GM21737 (cell line): ENCODE measurements around the gene GOSR1.
"Not testable (repeated sequence)": the region's sequence is repeated elsewhere in the genome, so short reads cannot be mapped to it uniquely, and the experiment has no call there.

Experiments
- ATAC-seq: cut with Tn5 transposase; IDR thresholded peaks from one replicate; pipeline ENCODE4 v1.9.1; 2021; ENCODE audit warnings: mild to moderate bottlenecking, moderate library complexity; ENCODE audit not compliant: unreplicated experiment

The GOSR1 gene

DNA sequence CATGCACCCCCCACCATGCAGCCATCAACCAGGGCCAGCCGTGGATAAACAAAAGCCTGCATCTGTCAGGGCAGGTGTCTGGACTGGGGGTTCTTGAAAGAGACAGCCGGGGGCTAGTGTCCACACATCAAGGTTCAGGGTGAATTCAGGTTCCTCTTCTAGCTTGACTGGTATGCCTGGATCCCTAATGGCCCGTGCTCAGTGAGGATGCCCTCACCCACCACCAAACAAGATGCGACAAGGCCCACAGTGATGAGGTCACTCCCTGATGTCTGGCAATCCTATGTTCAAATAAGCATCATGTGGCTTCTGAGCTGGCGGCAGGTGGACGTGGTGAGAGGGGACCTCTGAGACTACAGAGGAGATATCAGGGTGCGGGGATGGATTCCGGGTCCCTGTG is 64.6 kb downstream of the GOSR1 start:
- ATAC-seq: no peak

DNA sequence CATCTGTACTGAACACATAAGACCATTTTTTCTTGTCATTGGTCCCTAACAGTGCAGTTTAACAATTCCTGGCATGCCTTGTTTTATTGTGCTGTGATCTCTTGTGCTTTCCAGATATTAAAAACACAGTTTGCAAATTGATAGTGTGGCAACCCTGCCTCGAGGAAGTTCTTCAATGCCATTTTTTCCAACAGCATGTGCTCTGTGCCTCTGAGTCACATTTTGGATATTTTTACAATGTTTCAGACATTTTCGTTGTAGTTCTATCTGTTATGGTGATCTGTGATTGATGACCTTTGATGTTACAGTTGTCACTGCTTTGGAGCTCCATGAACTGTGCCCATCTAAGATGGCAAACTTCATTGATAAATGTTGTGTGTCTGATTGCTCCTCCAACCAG is 66.2 kb downstream of the GOSR1 start:
- no peak for ATAC-seq

DNA sequence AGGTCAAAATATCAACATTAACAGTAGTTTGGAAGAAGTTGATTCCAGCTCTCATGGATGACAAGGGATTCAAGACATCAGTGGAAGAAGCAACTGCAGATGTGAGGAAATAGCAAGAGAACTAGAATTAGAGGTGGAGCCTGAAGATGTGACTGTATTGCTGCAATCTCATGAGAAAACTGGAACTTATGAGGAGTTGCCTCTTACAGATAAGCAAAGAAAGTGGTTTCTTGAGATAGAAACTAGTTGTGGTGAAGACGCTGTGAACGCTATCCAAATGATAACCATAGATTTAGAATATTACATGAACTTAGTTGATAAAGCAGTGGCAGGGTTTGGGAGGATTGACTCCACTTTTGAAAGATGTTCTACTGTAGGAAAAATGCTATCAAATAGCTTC is 67.8 kb downstream of the GOSR1 start:
- no peak for ATAC-seq

DNA sequence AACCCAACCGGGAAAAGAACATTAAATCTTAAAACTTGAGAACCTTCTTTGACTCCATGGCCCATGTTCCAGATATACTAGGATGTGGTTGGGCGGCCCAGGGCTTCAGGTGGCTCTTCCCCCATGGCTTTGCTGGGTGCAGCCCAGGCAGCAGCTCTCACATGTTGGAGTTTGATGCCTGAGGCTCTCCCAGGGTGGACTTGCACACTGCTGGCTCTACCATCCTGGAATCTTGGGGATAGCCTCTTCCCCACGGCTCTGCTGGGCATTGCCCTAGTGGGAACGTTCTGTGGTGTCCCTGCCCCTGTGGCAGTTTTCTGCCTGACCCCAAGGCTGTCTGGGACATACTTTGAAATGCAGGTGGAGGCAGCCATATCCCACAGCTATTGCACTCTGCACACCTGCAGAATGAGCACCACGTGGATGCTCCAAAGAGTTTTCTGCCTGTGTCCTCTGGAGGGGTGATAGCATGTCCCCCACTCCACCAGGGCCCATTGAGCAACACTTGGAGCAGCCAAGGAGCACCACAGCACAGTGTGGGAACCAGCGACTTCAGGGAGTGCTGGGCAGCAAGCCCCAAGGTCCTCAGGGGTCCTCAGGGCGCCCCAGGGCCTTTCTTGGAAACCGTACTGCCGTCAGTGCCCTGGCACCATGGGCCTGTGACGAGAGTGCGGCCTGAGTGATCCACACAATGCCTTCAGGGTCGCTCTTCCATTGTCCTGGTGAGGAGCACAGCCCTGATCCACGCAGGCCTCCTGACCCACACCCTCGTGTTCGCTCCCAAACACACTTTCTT is 70.8 kb downstream of the GOSR1 start:
- no peak for ATAC-seq

DNA sequence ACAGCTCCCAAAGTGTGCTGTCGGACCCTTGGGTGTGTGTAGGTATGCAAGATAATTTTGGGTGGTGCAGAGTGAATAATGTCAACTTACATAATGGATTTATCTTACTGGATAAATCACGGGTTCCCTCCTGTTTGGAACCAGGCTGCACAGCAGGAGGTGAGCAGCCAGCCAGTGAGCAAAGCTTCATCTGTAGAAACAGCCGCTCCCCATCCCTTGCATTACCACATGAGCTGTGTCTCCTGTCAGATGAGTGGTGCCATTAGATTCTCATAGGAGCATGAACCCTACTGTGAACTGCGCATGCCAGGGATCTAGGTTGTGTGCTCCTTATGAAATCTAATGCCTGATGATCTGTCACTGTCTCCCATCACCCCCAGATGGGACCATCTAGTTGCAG is 72.0 kb downstream of the GOSR1 start:
- ATAC-seq: not testable (repeated sequence)

DNA sequence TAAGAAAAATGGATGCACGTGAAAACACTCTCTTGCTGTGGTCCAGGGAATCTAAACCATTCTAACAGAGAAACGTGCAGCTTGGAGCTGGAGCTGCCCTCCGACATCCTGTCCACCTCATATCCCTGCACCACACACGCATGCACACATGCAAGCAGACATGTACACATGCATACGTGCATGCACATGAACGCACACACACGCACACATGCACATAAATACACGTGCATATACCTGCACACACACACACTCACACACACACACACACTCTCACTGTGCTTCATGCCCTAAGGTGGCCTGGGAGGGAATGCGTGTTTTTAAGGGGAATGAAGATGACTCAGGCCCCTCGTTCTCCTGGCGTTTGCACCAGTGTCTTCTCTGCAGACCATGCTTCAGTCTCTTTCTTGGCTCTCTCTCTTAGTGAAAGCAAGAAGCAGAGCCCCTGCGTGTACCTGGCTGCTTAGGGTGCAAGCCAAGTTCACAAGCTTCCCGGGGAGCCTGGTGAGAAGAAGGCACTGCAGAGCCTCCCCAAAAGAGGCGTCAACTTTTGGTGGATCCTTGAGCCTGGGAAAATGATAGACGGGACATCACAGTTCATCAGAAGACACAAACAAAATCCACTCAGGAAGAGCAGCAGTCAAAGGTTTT is 72.8 kb downstream of the GOSR1 start:
- no peak for ATAC-seq

DNA sequence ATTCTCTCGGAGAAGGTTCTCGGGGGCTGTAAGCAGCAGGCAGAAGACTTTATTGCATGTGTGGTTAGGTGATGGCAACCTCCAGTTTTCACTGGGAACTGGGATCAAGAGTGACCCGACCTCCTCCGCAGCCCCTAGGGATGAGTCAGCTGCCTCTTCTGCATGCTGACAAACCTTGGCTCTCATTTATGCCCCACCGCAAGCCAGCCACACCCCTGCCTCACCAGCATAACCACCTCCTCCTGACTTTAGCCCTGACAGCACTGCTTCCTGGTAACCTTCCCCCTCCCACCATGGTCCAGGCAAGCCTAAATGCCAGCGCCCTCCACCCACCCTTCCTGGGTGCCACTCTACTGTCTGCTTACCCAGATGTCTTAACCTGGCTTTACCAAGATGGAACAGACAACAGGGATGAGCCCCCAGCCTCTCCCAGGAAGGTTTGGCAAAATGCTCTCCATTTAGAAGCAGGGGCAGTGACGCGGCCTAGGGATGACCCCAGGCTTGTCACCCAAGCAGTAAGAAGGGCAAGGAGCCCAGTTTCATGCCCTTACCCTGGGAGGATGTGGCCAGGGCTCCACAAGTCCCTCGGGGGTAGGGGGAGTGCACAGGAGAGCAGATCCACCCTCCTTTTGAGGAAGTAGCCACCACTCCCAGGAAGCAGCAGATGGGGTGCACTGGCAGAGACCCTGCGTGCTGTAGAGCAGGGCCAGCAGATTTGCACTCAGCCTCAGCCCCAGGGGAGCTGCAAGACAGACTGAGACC is 73.5 kb downstream of the GOSR1 start:
- ATAC-seq: no peak

DNA sequence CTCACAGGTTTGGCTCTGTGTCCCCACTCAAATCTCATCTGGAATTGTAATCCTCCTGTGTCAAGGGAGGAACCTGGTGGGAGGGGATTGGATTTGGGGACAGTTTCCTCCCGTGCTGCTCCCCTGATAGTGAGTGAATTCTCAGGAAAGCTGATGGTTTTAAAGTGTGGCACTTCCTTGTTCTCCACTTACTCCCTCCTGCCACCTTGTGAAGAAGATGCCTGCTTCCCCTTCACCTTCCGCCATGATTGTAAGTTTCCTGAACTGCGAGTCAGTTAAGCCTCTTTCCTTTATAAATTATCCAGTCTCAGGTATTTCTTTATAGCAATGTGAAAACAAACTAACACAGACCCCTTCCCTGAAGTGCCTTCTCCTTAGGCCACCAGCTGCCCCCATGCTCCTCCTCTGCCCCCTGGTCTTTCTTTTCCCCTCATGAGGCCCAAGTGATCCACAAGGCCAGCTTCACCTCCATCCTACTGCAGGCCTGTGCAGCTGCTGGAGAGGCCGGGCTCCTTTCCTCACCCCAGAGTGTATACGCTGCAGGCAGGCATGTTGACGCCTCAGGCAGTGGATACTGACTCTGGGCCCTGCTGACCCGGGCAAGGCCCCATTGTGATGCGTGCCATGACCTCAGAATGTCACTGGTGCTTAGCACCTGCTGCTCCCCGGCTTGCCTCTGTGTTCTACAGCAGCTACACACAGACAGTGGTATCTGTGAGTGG is 74.2 kb downstream of the GOSR1 start:
- not testable (repeated sequence) for ATAC-seq

DNA sequence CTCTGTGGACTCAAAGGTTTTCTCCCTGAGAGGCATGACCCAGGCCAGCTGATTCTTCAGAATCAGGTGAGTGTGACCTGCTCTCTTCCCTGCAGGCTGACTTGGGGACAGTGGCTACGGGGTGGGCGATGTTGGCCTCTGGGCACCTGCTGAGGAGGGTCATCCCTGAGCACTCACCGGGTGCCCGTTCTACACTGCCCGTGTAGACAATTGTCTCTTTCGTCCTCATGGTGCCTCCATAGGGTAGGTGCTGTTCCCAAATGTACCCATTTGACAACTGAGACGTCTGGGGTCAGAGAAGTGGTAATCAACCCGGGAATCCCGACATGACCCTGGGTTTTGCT is 74.8 kb downstream of the GOSR1 start:
- no peak for ATAC-seq

DNA sequence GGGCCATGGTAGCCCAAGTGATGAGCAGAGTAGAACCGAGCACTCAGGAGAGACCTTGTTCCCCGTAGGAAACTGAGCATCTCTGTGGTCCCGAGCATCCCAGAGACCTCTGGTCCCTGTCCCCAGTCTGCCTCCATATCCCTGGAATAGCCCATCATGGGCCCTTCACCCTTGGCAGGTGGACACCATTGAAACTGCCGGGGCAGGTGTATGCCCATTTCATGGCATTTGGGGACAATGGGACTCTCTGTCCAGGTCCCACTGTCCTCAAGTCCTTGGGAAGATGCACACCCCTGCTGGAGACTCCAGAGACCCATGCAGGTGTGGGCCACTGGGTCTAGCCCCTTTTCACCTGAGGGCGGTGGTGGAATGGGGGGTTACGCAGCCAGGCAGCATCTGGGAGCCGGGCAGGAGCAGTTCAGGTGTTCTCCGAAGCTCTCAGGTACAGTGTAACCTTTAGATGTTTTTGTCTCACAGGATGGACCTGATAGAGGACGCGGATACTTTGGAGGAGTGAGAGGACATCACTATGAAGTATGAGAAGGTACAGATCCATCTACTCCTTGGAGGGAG is 75.9 kb downstream of the GOSR1 start:
- no peak for ATAC-seq

DNA sequence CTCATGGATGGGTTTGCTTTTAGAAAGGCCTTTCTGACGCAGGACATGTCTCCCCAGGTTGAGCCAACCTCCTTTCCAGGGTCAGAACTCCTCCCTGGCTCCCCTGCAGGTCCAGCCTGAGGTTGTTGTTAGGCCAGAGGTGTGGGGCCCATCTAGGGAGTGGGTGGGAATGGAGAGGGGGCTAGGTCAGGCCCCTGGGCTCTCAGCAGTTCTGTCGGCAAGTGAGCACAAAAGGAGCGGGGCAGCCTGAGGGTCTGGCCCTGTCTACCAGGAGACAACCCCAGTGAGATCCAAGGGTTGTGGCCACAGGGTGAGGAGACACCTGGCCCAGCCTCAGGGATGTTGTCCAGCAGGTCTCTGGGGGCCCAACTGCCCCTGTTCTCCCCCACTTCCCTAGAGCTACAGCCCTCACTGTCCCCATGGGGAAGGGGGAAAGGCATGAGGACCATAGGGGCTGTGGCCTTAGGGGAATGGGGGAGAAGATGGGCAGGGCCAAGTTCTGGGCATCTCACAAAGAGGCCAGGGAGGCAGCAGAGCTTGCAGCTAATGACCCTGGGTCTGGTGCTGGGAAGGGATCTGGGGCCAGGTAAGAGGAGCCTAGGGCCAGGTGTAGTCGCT is 76.7 kb downstream of the GOSR1 start:
- ATAC-seq: not testable (repeated sequence)

DNA sequence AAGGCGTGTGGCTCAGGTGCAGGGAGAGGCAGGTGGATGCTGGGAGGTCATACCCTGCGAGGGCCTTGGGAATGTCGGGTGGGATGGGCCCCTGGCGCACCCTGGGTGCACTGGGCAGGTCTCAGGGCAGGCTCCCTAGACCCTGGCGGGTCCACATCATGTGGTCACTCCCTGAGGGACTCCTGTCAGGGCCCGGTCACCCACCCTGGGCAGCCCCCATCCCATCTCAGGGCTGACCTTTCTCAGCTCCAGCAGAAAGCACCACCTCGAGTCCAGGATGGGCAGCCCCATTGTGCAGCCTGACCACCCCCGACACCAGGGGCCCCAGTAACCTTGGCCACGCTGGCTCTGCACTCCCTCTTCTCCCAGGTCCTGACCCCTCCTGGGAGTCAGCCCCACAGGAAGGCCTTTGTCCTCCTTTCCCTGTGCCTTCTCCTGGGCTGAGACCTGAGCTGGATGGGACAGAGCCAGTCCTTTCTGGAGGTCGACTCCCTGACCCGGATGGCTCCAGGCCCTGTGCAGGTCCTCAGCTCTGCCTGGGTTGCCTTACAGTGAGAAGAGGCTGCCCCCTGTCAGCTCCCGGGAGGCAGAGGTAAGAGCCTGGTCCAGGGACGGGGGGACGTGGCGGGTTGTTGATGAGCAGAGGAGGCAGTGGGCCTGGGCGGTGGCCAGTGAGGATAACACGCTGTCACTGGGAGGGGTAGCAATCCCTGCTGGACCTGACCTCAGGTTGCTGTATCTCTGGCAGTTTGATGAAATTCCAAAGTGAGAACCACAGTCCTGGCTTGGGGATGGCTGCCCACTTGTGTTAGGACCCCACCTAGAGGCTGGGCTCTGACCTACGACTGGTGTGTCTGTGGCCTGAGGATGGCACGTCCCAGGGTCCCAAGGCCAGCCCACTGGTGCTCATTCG is 77.9 kb downstream of the GOSR1 start:
- ATAC-seq: no peak

DNA sequence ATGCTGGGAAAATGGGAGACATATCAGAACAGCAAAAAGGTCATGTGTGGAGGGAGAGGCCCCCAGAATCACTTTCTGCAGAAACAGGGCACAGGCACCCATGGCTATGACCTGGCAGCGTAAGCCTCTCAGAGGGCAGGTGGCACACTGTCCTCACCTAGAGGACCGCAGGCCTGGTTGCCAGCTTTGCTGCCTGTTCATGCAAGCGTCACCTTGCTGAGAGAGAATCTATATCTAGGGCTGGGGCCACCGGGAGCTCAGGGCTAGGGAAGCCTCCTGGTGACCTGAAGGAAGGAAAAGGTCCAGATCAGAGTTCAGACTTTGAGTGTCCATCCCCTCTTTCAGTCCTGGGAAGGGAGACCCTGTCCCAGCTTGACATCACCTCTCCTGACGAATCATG is 78.7 kb downstream of the GOSR1 start:
- ATAC-seq: no peak

DNA sequence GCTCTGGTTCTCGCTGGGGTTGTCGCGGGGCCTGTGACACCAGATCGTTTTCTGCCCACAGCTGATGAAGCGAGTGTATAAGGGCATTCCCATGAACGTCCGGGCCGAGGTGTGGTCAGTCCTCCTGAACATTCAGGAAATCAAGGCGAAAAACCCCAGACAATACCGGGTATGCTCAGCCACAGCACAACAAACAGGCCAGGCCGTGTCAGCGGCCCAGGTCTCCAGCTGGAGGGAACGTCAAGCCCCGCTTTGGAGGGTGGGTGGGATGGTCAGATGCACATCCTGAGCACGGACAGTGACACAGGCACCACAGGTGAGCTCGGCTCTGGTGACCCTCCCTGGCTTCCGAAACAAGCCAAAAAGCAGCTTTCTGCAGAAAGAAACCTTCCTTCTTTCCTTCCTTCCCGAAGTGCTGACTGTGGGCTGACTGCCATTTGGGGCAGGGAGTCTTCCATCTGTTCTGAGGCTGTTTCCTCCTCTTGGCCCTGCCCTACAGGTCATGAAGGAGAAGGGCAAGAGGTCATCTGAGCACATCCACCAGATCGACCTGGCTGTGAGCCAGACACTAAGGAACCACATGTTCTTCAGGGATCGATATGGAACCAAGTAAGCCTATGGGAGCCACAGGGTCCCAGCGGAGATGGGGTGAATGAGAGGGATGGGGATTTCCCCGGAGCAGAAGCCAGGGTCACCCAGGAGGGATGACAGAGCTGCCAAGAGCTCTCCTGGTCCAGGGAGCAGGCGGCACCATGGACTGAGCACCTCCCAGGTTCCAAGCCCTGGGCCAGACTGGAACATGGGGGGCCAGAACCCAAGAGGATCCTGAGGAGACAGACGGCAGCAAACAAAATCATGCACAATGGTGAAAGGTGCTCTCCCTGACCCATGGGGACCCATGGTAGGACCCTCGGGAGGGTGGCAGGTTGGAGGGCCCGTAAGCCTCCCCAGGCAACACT is 79.4 kb downstream of the GOSR1 start:
- no peak for ATAC-seq

DNA sequence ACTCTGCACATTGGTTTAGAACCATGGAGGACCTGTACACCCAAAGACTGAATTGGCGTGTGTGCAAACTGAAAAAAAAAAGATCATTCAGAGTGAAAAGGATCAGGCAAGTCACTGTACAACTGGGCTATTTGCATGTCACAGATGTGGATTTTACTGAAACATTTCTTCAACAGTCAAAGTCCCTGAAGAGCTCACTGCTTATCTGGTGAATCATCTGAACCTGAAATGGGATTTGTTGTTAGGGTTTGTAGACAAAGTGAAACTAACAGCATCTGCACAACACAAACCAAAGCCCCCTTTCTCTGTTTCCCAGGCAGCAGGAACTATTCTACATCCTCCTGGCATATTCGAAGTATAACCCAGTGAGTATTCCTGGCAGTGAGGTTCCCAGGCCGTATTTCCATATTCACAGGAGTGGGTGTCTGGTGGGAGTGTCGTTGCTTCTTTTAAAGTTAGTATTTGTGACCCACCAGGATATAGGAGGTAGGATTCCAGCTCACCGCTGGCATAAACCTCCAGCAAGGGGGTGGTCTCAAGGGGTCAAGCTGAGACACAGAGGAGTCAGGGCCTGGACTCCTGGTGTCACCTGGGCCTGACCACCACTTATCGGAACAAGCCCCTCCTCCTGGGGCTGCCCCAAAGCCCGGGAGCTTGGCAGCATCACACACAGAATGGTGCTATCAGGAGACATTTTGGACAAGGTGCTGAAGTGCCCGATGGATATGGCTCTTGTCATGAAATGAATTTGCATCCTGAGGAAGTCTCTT is 80.9 kb downstream of the GOSR1 start:
- no peak for ATAC-seq

DNA sequence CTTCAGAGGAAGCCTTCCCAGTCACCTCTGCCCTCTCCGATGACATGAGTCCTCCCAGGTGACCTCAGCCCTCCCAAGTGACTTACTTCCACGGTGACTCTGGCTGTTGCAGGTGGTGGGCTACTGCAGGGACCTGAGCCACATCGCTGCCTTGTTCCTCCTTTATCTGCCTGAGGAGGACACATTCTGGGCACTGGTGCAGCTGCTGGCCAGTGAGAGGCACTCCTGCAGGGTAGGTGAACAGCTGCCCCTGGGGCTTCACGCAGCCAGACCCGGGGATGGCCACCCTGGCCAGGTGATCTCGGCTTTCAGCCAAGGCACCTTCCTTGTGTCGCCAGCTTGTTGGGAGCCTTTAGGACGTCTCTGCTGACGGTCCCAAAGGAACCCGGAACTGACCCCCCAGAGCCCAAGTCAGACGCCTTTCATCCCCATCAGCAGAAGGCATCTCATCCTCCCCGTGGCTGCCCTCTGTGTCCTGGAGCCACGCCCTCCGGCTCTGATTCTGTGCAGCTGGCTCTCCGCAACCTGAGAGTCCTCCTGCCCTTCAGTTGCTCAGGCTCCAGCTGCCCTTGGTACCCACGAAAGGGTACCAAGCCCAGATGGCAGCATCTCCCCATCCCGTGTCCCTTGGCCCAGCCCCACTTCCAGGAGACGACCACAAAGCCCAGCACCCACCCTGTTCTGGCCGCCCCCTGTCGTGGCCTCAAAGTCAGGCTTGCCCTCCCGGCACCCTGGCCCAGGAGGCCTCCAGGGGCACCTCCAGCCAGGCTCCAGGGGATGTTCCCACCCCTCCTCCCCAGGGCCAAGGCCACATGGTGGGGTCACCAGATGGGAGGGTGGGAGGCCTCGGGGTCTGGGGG is 81.7 kb downstream of the GOSR1 start:
- ATAC-seq: no peak

DNA sequence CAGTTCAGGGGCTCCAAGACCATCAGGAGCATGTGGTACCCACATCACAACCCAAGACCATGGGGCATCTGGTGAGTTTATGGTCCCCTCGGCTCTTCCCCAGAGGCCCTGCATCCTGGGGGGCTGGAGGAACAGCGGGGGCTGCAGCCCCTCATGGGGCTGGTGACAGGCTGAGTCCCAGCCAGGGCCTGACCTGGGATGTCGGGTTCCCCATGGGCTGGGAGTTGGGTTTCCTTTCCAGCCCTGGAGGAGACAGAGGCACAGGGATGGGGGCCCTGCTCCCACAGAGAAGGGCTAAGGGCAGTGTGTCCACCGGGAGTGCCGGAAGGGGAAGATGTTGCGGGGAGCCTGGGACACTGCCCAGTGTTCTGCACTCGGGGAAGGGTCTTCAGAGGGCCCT is 82.4 kb downstream of the GOSR1 start:
- no peak for ATAC-seq
